HG03159 (cell line): ENCODE results near the gene ADGRD1.
"Not testable (repeated sequence)": the region's sequence is repeated elsewhere in the genome, so short reads cannot be mapped to it uniquely, and the experiment has no call there.

Source experiments
- ATAC-seq: cut with Tn5 transposase; IDR thresholded peaks from one replicate; pipeline ENCODE4 v1.9.1; 2021; ENCODE audit warnings: mild to moderate bottlenecking, moderate library complexity; ENCODE audit not compliant: unreplicated experiment

ADGRD1 gene

DNA sequence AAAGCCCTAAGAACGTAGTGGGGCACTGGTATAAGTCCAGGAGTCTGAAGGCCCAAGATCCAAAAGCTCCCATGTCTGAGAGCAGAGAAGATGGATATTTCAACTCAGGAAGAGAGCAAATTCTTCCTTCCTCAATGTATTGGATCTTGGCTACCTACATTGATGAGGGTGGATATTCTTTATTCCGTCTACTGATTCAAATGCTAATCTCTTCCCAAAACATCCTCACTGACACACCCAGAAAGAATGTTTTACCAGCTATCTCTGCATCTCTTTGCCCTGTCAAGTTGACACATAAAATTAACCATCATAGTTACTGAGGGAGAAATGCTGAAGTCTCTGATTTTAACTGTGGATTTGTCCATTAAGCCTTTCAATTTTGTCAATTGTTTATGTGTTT, 16.6 kb upstream of the ADGRD1 start:
- no peak for ATAC-seq

DNA sequence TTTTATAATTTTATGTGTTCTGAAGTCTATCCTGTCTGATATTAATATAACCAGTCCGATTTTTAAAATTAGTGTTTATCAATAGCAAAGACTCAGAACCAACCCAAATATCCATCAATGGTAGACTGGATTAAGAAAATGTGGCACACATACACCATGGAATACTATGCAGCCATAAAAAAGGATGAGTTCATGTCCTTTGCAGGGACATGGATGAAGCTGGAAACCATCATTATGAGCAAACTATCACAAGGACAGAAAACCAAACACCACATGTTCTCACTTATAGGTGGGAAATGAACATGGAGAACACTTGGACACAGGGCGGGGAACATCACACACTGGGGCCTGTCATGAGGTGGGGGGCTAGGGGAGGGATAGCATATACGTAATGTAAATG, 16.2 kb upstream of the ADGRD1 start:
- not testable (repeated sequence) for ATAC-seq

GRCh38 chr12:130938186-130938585, 15.5 kb upstream of the ADGRD1 start:
- no peak for ATAC-seq

DNA sequence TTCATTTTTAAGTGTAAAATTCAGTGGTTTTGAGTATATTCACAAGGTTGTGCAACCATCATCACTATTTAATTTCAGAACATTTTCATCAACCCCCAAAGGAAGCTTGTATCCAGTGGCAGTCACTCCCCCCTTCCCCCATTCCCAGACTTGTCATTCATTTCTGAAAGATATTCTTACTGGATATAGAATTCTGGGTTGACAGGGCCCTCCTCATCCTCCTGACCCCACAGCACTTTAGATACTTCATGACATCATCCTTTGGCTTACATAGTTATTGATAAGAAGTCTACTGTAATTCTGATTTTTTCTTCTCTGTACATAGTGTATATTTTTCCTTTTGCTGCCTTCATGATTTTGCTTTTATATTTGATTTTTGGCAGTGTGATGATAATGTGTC, 8.8 kb upstream of the ADGRD1 start:
- ATAC-seq = no peak

DNA sequence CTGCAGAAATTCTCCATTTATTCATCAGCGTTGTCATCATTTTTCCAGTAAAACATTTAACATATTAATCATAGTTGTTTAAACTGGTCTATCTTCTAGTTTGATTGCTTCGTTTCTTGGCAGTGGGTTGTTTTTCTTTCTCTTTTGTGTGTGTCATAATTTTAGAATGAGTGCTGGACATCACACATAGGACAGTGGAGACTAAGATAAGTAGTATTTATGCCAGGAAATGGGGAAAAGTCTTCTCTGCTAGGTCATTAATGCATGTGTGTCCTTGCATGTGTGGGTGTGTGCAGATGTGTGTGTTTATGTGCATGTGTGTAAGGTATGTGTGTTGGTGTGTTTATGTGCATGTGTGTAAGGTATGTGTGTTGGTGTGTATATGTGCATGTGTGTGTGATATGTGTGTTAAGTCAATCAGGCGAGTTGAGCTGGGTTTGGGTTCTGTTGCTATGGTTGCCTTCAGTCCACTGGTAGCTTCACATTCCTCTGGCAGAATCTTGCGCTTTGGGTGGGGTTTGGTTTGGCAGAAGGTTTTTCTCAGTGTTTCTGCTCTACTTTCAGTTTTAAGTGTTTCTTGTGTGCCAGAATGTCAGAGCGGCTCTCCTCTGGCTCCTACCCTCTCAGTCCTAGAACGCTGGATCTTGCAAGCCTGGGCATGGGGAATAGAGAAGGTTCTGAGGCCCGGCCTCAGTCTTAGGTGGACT, 7.8 kb upstream of the ADGRD1 start:
- ATAC-seq = no peak

GRCh38 chr12:130947028-130947613, 6.6 kb upstream of the ADGRD1 start:
- no peak for ATAC-seq

DNA sequence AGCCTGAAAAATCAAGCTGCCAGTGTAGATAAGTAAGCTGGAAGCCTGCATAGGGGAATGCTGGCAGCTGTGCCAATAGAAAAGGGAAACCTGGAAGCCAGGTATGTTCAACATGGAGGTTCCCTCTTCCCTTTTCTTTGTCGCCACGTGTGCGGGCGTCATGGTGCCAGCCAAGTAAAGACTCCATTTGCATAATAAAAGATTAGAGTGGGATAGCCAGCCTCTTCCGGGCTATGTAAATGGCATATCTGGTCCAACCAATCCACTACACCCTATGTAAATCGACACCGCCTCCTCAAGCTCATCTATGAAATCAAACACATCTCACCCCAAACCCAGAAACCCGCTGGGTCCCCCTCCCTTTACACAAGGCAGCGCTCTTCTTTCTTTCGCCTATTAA, 5.6 kb upstream of the ADGRD1 start:
- ATAC-seq = no peak

GRCh38 chr12:130948751-130949150, 5.0 kb upstream of the ADGRD1 start:
- no peak for ATAC-seq

DNA sequence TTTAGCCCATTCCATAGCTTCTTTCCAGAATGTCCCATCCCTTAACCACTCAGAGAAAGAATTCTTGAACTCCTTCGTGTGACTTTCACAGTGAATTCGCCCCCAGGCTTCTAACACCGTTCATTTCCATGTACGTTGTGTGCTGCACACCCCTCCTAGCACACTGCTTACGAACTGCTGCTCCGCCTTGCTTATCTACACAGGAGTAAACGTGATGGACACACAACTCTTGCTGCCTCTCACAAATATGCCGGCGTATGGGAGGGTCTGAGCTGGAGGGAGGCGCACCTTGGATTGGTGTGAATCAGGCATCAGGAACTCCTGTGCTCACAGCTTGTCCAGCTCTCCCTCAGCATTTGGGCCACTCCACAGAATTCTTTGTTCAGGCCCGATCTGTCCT, 3.9 kb upstream of the ADGRD1 start:
- ATAC-seq = no peak

GRCh38 chr12:130951636-130952035, 2.1 kb upstream of the ADGRD1 start:
- no peak for ATAC-seq

GRCh38 chr12:130952171-130952954, 1.3 kb upstream of the ADGRD1 start:
- ATAC-seq = no peak

DNA sequence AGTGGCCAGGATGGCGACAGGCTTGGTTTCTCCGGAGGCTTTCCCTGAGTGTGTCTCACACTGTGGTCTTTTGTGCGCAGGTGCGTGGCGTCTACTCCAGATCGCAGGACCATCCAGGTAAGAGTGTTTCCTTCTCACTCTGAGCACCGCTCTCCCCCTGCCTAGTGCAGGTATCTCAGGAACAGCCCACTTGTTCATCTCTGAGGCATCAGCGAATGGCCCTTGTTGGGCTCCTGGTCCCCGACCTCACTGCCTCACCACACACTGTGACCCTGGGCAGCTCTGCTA, 781 bp downstream of the ADGRD1 start:
- no peak for ATAC-seq

GRCh38 chr12:130955238-130955816, 1.6 kb downstream of the ADGRD1 start:
- no peak for ATAC-seq

DNA sequence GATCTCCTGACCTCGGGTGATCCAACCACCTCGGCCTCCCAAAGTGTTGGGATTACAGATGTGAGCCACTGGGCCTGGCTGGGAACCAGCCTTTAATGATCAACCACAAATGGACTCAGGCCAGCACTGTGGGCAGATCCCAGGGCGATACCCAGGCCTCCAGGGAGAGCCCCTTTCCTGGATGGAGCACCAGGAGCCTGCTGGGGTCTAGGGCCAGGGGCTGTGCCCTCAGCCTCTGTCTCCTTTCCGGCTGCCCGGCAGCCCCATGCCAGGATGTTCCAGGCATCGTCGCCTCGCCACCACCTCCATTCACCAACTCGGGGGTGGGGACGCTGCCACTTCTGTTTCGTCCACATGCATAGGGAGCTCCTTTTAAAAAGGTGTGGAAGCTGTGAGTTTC, 2.3 kb downstream of the ADGRD1 start:
- no peak for ATAC-seq

- no peak for ATAC-seq
Observed at GRCh38 chr12:130956456-130957303, 3.0 kb downstream of the ADGRD1 start.

DNA sequence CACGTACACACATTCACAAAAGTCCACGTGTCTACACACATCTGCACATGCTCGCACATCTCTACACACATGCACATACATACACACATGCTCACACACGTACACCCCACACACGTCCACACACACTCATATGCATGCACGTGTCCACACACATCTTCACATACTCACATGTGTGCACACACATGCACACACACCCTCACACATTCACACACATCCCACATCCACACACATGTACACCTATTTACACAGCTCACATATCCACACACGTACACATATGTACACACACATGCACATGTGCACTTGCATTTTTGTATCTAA, 3.6 kb downstream of the ADGRD1 start:
- no peak for ATAC-seq

GRCh38 chr12:130958557-130959140, 4.9 kb downstream of the ADGRD1 start:
- no peak for ATAC-seq

DNA sequence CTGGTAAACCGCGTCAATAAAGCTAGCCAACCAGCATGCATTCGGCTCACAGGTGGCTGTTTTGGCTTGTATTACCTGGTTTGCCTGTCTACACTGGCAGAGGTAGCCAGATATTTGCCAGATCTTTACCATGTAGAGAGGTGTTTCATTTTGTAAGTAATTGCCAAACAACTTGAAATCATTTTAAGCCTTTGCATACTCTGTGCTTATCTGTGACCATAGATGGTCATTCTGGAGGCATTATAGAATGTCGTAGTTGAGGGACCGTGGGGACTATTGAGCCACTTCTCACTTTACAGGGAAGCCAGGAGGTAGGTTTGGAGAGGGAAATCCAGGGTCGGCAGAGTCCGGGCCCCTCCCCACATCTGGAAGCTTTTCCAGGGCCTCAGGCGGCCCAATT, 5.9 kb downstream of the ADGRD1 start:
- no peak for ATAC-seq

GRCh38 chr12:130960058-130960457, 6.4 kb downstream of the ADGRD1 start:
- ATAC-seq = no peak

DNA sequence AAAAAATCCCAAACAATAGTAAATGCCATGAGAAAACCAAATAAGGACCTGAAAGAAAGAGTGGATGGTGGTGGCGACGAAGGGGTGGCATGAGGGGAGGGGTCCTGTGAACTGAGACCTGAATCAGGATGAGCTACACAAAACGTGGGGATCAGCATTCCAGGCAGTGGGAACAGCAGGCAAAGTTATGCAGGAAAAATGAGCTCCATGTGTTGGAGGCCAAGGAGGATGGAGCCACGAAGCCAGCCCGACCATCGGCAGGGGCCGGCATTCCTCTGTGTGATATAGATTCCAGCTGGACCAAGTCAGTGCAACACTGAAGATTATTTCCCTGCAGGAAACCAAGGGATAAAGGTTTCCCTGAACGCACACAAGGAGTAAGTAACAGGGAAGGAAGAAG, 7.1 kb downstream of the ADGRD1 start:
- ATAC-seq = no peak

DNA sequence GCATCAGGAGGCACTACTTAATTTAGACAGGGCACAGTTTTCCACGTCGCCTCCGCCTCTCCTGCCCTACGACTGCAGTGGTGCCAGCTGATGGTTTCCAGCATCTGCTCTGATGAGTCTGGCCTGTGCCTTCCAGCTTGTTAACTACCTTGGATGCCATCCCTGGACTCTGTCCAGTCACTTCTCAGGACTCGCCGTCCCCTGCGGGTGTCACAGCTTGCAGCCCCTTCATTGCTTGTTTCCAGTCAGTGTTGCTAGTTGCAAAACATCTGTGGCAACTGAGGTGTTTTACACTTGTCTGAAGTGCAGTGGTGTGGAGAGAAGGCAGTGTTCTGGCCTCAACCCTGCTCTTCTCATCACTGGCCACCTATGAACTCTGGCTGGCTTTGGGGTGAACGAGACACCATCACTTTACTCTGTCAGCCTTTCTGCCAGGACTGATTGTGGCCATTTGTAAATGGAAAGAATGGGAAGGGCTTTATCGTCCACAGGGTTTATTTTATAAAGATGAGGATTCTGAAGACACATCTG, 8.3 kb downstream of the ADGRD1 start:
- ATAC-seq = no peak
